Measurements from ENCODE around the gene DACT2. TPM values are rescaled to one million over a fixed set of nuclear protein-coding genes. Genes with fewer than 3 reads are reported as not detected.

Gene DACT2
- total and polyA plus RNA-seq, 2 experiments from 2014 or later: 0.32 to 0.71 TPM

DNA sequence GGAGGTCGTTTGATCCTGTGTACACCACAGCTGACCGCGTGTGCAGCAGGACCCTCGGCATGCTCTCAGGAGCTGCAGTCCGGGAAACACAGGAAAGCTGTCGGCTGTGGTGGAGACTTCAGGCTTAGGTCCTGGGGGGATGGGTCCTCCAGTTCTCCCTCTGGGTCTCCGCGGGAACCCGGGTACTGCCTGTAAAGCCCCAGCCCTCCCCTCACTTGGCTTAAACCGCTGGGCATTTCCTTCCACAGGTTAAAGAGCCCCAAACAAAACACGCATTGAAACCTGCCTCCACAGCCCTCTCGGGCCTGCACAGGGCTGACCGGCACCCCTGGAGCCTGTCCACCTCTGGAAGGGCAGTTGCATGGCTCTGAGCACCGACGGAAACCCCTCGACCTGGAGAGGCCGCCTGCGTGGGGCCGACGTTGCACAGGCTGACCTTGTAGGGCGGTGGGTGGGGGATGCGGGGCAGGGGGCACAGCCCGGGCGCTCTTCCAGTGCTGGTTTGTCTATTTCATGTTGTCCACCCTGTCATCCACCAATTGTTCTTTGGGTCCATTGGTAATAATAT, 59.1 kb downstream of the DACT2 start:
- Histone ChIP-seq H3K4me3 (no peak overlapping the region), H3K36me3 (no peaks in the 10 kb centered on the region), H3K27ac (no peak overlapping the region), H3K27me3 (no peaks in the 10 kb centered on the region), H3K4me1 (ENCODE audit: low read depth) (no peaks in the 10 kb centered on the region), H3K9me3 (ENCODE audit: low read depth) (no peaks in the 10 kb centered on the region)
- no peak for DNase-seq (ENCODE audit: low read depth in 1 of 2, low spot score in 1 of 2)
- TF ChIP-seq, protein P1, sequence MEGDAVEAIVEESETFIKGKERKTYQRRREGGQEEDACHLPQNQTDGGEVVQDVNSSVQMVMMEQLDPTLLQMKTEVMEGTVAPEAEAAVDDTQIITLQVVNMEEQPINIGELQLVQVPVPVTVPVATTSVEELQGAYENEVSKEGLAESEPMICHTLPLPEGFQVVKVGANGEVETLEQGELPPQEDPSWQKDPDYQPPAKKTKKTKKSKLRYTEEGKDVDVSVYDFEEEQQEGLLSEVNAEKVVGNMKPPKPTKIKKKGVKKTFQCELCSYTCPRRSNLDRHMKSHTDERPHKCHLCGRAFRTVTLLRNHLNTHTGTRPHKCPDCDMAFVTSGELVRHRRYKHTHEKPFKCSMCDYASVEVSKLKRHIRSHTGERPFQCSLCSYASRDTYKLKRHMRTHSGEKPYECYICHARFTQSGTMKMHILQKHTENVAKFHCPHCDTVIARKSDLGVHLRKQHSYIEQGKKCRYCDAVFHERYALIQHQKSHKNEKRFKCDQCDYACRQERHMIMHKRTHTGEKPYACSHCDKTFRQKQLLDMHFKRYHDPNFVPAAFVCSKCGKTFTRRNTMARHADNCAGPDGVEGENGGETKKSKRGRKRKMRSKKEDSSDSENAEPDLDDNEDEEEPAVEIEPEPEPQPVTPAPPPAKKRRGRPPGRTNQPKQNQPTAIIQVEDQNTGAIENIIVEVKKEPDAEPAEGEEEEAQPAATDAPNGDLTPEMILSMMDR (IDR thresholded peaks at IDR 0.05; ENCODE audit: low read depth, low read length): no peak

DNA sequence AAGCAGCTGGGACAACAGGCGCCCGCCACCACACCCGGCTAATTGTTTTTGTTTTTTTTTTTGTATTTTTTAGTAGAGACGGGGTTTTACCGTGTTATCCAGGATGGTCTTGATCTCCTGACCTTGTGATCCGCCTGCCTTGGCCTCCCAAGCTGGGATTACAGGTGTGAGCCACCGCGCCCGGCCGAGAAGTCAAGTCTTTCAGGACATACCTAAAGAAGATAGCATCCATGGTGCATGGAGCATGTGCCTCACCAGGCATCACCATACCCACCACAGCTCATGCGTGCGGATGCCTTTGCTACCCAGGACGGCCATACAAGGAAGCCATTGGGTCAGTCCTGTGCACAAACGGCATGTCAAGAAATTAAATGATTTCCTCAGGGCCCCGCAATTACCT, 60.8 kb downstream of the DACT2 start:
- no peaks in the 10 kb centered on the region for H3K27me3 ChIP-seq
- H3K4me1 ChIP-seq (ENCODE audit: low read depth): peaks cover 2% of the 10 kb centered on the region
- no peaks in the 10 kb centered on the region for H3K36me3 ChIP-seq
- TF ChIP-seq, protein P1 (IDR thresholded peaks at IDR 0.05; ENCODE audit: low read depth, low read length): no peak
- H3K27ac ChIP-seq: no peak overlapping the region
- DNase-seq (ENCODE audit: low read depth in 1 of 2, low spot score in 1 of 2): no peak
- H3K9me3 ChIP-seq (ENCODE audit: low read depth): no peaks in the 10 kb centered on the region
- no peak overlapping the region for H3K4me3 ChIP-seq

DNA sequence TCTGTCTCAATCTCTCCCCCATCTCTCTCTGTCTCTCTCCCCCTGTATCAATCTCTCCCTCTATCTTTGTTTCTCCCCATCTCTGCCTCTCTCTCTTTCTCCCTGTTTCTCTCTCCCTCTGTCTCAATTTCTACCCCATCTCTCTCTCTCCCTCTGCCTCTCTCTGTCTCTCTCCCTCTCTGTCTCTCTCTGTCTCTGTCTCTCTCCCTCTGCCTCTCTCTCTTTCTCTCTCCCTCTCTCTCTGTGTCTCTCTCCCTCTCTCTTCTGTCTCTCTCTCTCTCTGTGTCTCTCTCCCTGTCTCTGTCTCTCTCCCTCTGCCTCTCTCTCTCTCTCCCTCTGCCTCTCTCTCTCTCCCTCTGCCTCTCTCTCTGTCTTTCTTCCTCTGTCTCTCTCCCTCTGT, 62.6 kb downstream of the DACT2 start:
- no peak overlapping the region for H3K4me3 ChIP-seq
- H3K4me1 ChIP-seq (ENCODE audit: low read depth): peaks cover 11% of the 10 kb centered on the region
- DNase-seq (ENCODE audit: low read depth in 1 of 2, low spot score in 1 of 2): no peak
- TF ChIP-seq, protein P1 (IDR thresholded peaks at IDR 0.05; ENCODE audit: low read depth, low read length): no peak
- H3K36me3 ChIP-seq: no peaks in the 10 kb centered on the region
- no peak overlapping the region for H3K27ac ChIP-seq
- no peaks in the 10 kb centered on the region for H3K27me3 ChIP-seq
- no peaks in the 10 kb centered on the region for H3K9me3 ChIP-seq (ENCODE audit: low read depth)

Other genes starting within 250 kb of the DACT2 start
- gene FRMD1, start 240.6 kb downstream of the DACT2 start, total RNA-seq: 0.09 TPM in 1 of 2 replicates, not detected in the other
- not detected in 2 replicates for gene FRMD1, start 240.6 kb downstream of the DACT2 start, polyA plus RNA-seq
- gene SMOC2, start 121.4 kb upstream of the DACT2 start, total RNA-seq: 2.9 and 3.2 TPM in 2 replicates
- 1.9 and 4.1 TPM in 2 replicates for gene SMOC2, start 121.4 kb upstream of the DACT2 start, polyA plus RNA-seq